Skeletal muscle cell (primary cell): ENCODE measurements around the gene LTBP3.

Experiments
- DNase-seq: peaks from one replicate; pipeline ENCODE4 v3.0.0-alpha.2; 2010; ENCODE audit warnings: low read depth
- H3K4me3 ChIP-seq: 2 replicates; pipeline ENCODE4 v1.5.1; 2011; ENCODE audit warnings: low read depth, mild to moderate bottlenecking, control low read depth, low read length, moderate library complexity

Gene LTBP3

GRCh38 chr11:65489035-65489705 lies 69.0 kb downstream of the LTBP3 start:
- DNase-seq: no peak
- no peak overlapping the region for H3K4me3 ChIP-seq
